HUES6 (cell line): ENCODE measurements around the gene TRIM2.

Experiments
- H3K27ac ChIP-seq: 2 replicates; pipeline ENCODE4 v1.7.0; 2013; ENCODE audit warnings: low read depth, mild to moderate bottlenecking, low read length, inconsistent platforms
- H3K27me3 ChIP-seq: 2 replicates; pipeline ENCODE4 v1.6.1; 2013; ENCODE audit warnings: low read length; ENCODE audit not compliant: control insufficient read depth, insufficient read depth
- H3K36me3 ChIP-seq: 2 replicates; pipeline ENCODE4 v1.6.1; 2013; ENCODE audit warnings: low read length; ENCODE audit not compliant: control insufficient read depth, insufficient read depth
- H3K4me1 ChIP-seq: 2 replicates; pipeline ENCODE4 v1.6.1; 2013; ENCODE audit warnings: low read length; ENCODE audit not compliant: control insufficient read depth, insufficient read depth
- H3K4me3 ChIP-seq: 2 replicates; pipeline ENCODE4 v1.5.1; 2013; ENCODE audit warnings: low read depth, low read length
- H3K9ac ChIP-seq: one replicate; pipeline ENCODE4 v1.6.1; 2013; ENCODE audit warnings: mild to moderate bottlenecking, low read length
- H3K9me3 ChIP-seq: 2 replicates; pipeline ENCODE4 v1.6.1; 2013; ENCODE audit warnings: low read depth, low read length; ENCODE audit not compliant: control insufficient read depth, insufficient read depth

The TRIM2 gene

DNA sequence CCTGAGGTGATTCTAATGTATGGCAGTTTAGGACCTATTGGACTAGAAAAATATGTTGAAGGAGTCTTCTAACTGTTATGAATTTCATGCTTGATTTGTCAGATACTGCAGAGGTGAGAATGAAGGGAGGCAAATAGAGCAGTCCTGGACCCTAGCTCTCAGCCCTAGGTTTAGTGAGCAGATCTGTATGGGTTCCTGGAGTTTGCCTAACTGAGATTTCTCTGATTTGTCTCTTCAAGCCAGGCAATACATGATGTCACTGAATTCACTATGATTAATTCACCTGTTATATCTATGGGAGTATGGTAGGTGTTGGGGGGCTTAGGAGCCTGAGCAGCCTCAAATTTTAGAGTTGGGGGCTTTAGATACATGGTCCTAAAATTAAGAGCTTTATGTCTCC lies 142.9 kb downstream of the TRIM2 start:
- peaks cover 16% of the 10 kb centered on the region for H3K36me3 ChIP-seq
- no peak overlapping the region for H3K9ac ChIP-seq
- H3K27me3 ChIP-seq = no peaks in the 10 kb centered on the region
- H3K27ac ChIP-seq = no peak overlapping the region
- H3K4me3 ChIP-seq = no peak overlapping the region
- H3K9me3 ChIP-seq = no peaks in the 10 kb centered on the region
- peaks cover 25% of the 10 kb centered on the region for H3K4me1 ChIP-seq

DNA sequence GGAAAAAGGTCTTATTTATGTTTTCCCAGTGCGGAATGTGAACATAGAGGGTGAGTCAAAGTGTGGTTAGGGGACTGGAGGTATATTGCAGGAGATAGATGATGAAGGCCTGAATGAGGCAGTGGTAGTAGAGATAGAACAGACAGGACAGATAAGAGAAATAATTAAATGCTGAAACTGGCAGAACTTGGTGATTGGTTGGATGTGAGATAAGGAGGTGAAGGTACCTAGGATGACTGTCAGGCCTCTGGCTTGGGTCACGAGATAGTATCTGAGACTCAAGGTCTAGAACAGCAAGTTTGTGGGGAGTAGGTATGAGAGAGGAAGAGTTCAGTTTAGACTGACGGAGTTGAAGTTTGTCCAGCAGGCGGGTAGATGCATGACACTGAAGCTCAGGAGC lies 143.8 kb downstream of the TRIM2 start:
- no peak overlapping the region for H3K27ac ChIP-seq
- H3K4me3 ChIP-seq = no peak overlapping the region
- no peaks in the 10 kb centered on the region for H3K9me3 ChIP-seq
- peaks cover 21% of the 10 kb centered on the region for H3K36me3 ChIP-seq
- peaks cover 25% of the 10 kb centered on the region for H3K4me1 ChIP-seq
- H3K27me3 ChIP-seq = no peaks in the 10 kb centered on the region
- H3K9ac ChIP-seq = no peak overlapping the region

DNA sequence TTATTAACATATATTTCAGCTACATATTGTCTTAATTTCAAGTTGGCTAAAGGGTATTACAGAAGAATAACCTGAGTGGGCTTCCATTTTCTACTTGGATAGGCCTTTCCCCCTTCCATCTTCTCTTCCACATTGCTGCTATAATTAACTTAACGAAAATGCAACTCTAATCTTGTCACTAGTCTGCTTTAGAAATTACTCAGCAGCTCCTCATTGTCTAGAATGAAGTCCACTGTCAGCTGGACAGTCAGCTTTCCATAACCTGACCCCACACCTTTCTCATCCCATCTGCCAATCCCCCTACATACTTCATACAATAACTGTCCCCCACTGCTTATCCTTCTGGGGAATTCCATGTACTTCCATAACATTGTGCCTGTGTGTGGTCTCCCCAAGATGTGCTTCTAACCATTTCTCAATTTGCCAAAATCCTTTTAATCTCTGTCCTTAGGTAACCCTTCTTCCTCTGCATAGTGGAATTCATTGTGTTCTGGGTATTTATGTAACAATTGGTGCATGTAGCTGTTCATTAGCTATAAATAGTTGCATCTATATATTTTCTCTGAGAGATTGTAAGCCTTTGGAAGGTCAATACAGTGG lies 145.1 kb downstream of the TRIM2 start:
- H3K4me3 ChIP-seq = no peak overlapping the region

GRCh38 chr4:153362184-153362583 lies 157.9 kb downstream of the TRIM2 start:
- H3K27ac ChIP-seq = no peak overlapping the region
- no peaks in the 10 kb centered on the region for H3K27me3 ChIP-seq
- no peaks in the 10 kb centered on the region for H3K9me3 ChIP-seq
- H3K4me3 ChIP-seq = no peak overlapping the region
- H3K36me3 ChIP-seq = peaks cover 42% of the 10 kb centered on the region
- no peaks in the 10 kb centered on the region for H3K4me1 ChIP-seq
- H3K9ac ChIP-seq = no peak overlapping the region

More for the DNA sequence above, 145.1 kb downstream of the TRIM2 start:
- no peak overlapping the region for H3K27ac ChIP-seq
- no peaks in the 10 kb centered on the region for H3K9me3 ChIP-seq
- no peak overlapping the region for H3K9ac ChIP-seq
- peaks cover 21% of the 10 kb centered on the region for H3K36me3 ChIP-seq
- H3K4me1 ChIP-seq = peaks cover 25% of the 10 kb centered on the region
- no peaks in the 10 kb centered on the region for H3K27me3 ChIP-seq

GRCh38 chr4:153364061-153364460 lies 159.8 kb downstream of the TRIM2 start:
- Histone ChIP-seq H3K4me1 (no peaks in the 10 kb centered on the region), H3K9ac (no peak overlapping the region), H3K36me3 (peaks cover 51% of the 10 kb centered on the region), H3K9me3 (no peaks in the 10 kb centered on the region), H3K4me3 (no peak overlapping the region), H3K27me3 (no peaks in the 10 kb centered on the region), H3K27ac (no peak overlapping the region)

DNA sequence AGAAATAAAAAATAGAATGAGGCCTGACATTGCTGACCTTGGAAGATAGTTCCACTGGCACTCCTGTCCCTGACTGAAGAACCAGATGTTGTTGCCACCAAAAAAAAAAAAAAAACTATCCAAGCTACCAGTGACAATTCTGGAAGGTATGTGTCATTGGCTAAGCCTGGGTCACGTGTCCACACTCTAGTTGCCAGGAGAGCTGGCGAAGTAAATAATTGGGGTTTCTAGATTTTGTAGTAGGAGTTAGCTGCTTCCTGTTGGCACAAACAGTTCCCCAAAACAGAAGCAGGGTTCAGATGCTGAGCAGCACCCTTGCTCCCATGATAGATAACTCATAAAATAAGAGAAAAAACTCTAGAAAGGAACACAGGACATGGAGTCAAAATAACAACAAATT lies 160.8 kb downstream of the TRIM2 start:
- Histone ChIP-seq H3K4me1 (no peaks in the 10 kb centered on the region), H3K9ac (no peak overlapping the region), H3K27me3 (no peaks in the 10 kb centered on the region), H3K9me3 (no peaks in the 10 kb centered on the region), H3K4me3 (no peak overlapping the region), H3K27ac (no peak overlapping the region), H3K36me3 (peaks cover 56% of the 10 kb centered on the region)

- peaks cover 62% of the 10 kb centered on the region for H3K36me3 ChIP-seq
These were observed 162.2 kb downstream of the TRIM2 start for GRCh38 chr4:153366486-153366885.

GRCh38 chr4:153367092-153367491 lies 162.8 kb downstream of the TRIM2 start:
- Histone ChIP-seq H3K9me3 (no peaks in the 10 kb centered on the region), H3K36me3 (peaks cover 68% of the 10 kb centered on the region), H3K4me3 (no peak overlapping the region), H3K27me3 (no peaks in the 10 kb centered on the region), H3K27ac (no peak overlapping the region), H3K9ac (no peak overlapping the region), H3K4me1 (no peaks in the 10 kb centered on the region)

More at GRCh38 chr4:153366486-153366885, 162.2 kb downstream of the TRIM2 start:
- Histone ChIP-seq H3K9ac (no peak overlapping the region), H3K27ac (no peak overlapping the region), H3K4me1 (no peaks in the 10 kb centered on the region), H3K4me3 (no peak overlapping the region), H3K9me3 (no peaks in the 10 kb centered on the region), H3K27me3 (no peaks in the 10 kb centered on the region)

DNA sequence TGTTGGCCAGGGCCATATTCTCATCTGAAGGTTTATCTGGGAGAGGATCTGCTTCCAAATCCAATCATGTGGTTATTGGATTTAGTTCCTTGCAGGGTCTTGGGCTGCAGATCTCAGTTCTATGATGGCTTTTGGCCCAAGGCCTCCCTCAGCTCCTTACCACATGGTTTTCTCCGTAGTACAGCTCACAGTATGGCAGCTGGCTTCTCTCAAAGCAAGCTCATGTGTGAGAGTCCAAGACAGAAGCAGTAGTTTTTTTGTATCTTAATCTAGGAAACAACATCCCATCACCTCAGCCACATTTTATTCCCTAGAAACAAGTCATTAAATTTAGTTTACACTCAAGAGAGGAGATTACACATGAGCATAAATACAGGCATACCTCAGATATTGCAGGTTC lies 164.8 kb downstream of the TRIM2 start:
- no peaks in the 10 kb centered on the region for H3K27me3 ChIP-seq
- peaks cover 64% of the 10 kb centered on the region for H3K36me3 ChIP-seq
- no peak overlapping the region for H3K4me3 ChIP-seq
- no peak overlapping the region for H3K9ac ChIP-seq
- H3K9me3 ChIP-seq = peaks cover 9% of the 10 kb centered on the region
- no peaks in the 10 kb centered on the region for H3K4me1 ChIP-seq
- H3K27ac ChIP-seq = no peak overlapping the region

DNA sequence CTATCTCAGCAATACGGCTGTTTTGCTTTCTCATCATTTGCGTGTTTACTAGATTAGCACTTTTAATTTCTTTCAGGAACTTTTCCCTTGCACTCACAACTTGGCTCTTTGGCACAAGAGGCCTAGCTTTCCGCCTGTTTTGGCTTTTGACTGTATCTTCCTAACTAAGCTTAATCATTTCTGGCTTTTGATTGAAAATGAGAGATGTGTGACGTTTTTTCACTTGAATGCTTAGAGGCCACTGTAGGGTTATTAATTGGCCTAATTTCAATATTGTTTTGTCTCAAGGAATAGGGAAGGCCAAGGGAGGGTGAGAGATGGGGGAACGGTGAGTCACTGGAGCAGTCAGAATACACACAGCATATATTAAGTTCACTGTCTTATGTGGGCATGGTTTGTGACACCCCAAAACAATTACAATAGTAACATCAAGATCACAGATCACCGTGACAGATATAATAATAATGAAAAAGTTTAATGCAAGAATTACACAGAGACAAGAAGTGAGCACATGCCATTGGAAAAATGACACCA lies 167.5 kb downstream of the TRIM2 start:
- Histone ChIP-seq H3K27ac (no peak overlapping the region), H3K9ac (no peak overlapping the region), H3K4me1 (no peaks in the 10 kb centered on the region), H3K36me3 (peaks cover 58% of the 10 kb centered on the region), H3K27me3 (no peaks in the 10 kb centered on the region), H3K9me3 (peaks cover 9% of the 10 kb centered on the region), H3K4me3 (no peak overlapping the region)

GRCh38 chr4:153372967-153373562 lies 168.8 kb downstream of the TRIM2 start:
- H3K9me3 ChIP-seq = peaks cover 9% of the 10 kb centered on the region
- no peak overlapping the region for H3K9ac ChIP-seq
- H3K27ac ChIP-seq = no peak overlapping the region
- H3K36me3 ChIP-seq = peaks cover 45% of the 10 kb centered on the region
- no peaks in the 10 kb centered on the region for H3K4me1 ChIP-seq
- no peak overlapping the region for H3K4me3 ChIP-seq
- H3K27me3 ChIP-seq = no peaks in the 10 kb centered on the region
